NCI-H82 treated with DMSO at 0.1 percent for 48 hours (cell line): ENCODE data around the gene F2R.
"Not testable (repeated sequence)": the region's sequence is repeated elsewhere in the genome, so short reads cannot be mapped to it uniquely, and the experiment has no call there.

Experiments used
- DNase-seq: peaks from one replicate; lab custom pipeline; 2025; ENCODE audit not compliant: unreplicated experiment; lab: John Stamatoyannopoulos, UW

Gene F2R

DNA sequence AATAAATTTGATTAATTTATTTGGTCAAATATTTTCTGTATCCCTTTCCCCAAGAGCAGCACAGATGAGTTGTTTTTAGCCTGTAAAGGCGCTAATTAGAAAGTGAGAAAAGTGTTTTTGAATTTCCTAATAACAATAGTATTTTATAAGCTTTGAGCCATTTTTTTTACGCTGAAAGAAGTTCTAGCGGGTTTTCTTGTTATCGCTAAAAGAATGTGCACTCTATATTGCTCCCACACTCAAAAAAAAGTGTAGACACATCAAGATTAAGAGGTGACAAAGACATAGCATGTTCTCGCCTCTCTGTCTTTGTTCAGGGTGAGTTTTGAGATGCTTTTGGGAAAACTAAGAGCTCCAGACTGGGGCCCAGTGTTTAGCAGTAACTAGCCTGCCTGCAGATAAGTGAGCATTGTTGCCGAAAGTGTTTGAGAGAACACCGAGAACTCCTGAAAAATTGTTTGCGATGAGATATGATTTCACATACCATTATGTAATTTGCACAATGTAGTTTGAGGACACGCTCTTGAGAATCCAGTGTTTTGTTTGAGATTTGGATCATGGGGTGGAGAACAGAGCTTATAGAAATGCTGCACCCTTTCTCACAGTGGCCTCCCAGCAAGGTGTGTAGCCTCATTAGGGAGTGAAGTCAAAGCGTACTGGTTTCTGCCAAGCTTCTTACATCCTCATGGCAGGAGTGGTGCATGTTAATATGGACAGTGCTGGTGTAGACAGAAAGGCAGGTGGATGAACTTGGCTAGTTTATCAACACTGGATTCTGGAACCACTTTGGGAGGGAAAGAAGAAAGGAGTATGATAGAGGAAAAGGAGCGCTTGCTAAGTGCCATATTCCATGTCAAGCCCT, 1.5 kb downstream of the F2R start:
- no peak for DNase-seq

DNA sequence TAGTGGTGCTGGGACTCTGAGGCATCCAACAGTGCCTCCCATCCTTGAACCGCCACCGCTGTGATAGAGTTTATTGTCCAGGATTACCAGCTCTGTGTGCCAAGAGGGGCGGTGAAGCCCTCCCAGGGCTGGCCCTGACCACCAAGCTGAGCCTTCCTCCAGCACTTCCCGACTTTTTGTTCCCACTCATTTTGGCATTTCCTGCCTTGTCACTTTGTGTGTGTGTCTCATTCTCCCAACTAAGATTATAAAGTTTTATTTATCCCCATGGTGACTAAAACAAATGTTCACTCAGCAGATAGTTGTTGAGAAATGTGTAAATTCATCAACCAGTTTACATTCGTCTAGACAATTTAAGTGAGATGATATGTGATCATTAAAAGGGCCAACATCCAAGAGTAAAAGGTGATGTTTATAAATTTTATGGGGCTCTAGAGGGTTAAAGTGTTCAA, 2.5 kb downstream of the F2R start:
- no peak for DNase-seq

DNA sequence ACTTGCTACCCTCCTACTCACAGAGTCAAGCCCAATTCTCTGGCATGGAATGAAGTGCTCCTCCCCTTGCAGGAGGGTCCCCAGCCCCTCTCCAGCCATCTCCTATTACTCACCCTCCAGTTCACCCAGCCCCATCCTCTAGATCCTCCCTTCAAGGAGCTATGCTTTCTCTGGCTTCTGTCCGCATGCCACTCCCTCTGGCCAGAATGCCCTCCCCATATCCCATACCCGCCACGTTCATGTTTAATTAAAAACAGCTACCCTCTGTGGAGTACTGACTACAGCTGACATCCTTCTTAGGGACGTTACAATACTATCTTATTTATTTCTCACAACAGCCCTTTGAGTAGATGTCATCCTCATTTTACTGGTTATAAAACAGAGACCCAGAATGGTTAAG, 3.0 kb downstream of the F2R start:
- no peak for DNase-seq

DNA sequence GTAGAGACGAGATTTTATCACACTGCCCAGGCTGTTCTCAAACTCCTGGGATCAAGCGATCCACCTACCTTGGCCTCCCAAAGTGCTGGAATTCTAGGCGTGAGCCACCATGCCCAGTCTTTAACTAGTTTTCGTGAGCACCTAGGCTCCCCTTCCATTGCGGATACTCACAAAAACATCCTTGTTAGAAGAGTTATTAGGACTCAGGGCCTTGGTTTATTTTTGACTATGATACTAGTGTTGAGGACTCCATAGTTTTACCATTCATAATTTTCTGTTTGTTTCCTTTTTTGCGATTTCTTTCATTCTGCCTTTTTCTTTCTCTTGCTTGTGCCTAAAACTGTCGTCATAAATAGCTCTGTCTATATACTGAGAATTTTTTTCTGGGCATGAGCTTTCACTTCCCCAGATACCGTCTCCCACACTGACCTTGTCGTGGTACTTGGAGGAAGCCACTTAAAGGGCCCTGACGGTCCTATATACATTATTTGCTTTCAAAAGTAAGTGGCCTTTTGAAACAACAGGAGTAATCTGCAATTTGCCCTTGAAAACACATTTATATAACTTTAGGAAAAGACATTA, 5.2 kb downstream of the F2R start:
- no peak for DNase-seq

DNA sequence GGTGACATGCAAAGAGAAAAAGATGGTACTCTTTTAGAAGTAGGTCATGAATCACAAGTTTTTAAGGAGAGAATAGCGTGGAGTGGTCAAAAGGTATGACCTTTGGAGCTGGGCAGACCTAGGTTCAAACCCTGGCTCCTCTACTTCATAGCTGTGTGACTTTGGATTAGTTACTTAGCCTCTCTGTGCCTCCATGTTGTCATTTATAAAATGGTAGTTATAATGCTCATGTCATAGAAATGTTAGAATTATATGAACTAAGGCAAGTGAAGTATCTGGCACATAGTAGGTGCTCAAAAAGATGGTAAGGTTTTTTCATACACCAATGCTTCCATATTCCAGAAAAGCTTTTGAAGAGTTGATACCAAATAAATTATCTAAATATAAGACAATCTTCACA, 7.3 kb downstream of the F2R start:
- DNase-seq: no peak

DNA sequence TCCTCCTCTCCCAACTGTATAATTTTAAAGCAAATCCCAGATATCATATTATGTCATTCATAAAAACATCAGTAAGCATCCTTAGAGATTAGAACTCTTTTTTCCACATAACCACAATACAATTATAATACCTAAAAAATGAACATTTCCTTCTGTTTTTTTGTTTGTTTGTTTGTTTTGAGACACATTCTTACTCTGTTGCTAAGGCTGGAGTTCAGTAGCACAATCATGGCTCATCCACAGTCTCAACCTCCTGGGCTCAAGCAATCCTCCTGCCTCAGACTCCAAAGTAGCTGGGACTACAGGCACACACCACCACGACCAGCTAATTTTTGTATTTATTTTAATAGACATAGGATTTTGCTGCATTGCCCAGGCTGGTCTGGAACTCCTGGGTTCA, 8.0 kb downstream of the F2R start:
- DNase-seq: no peak

DNA sequence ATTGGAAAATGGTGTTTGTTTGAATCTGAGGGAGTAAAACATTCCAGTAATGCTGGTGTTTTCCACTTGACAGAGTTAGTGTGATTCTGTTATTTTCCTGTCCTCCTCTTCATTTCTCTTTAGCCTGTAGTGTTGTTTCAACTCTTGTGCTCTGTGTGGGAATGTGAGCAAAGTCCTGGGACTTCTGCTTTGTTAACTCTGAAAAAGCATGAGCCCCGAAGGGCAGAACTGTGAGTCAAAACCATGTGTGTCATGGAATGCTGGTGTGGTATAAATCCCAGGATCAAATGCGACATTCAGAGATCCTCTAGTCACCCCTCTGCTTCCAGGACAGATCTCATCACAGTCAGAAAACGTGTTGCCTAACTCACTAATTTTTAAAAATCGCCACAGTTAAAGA, 8.9 kb downstream of the F2R start:
- DNase-seq: no peak

DNA sequence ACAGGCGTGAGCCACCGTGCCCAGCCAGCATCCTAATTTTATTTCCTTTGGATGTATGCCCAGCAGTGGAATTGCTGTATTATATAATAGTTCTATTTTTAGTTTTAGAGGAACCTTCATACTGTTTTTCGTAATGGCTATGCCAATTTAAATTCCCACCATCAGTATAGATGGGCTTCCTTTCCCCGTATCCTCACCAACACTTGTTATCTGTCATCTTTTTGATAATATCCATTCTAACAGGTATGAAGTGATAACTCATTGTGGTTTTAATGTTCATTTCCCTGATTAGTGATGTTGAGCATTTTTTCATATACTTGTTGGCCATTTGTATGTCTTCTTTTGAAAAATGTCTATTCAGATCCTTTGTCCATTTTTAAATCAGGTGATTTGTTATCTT, 13.0 kb downstream of the F2R start:
- DNase-seq: no peak

DNA sequence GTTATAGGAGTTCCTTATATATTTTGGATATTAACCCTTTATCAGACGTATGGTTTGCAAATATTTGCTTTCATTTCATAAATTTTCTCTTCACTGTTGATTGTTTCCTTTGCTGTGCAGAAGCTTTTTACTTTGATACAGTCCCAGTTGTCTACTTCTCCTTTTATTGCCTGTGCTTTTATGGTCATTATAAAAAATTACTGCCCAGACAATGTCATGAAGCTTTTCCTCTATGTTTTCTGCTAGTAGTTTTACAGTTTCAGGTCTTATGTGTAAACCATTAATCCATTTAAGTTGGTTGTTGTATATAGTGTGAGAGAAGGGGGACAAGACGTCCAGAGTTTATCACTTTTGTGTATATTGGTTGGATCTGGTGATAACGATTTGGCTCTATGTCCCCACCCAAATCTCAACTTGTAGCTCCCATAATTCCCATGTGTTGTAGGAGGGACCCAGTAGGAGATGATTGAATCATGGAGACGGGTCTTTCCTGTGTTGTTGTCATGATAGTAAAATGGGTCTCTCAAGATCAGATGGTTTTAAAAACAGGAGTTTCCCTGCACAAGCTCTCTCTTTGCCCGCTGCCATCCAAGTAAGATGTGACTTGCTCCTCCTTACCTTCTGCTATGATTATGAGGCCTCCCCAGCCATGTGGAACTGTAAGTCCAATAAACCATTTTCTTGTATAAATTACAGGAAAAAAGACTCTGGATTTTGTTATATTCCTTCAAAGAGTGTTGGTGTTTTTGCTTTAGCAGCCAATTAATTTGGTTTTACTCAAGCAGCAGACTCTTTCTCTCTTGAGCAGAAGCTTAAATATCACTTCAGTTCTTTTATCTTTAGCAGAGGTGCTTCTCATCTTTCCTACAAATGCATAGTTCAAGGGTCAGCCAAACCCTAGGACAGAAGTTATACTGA, 13.7 kb downstream of the F2R start:
- DNase-seq: no peak

DNA sequence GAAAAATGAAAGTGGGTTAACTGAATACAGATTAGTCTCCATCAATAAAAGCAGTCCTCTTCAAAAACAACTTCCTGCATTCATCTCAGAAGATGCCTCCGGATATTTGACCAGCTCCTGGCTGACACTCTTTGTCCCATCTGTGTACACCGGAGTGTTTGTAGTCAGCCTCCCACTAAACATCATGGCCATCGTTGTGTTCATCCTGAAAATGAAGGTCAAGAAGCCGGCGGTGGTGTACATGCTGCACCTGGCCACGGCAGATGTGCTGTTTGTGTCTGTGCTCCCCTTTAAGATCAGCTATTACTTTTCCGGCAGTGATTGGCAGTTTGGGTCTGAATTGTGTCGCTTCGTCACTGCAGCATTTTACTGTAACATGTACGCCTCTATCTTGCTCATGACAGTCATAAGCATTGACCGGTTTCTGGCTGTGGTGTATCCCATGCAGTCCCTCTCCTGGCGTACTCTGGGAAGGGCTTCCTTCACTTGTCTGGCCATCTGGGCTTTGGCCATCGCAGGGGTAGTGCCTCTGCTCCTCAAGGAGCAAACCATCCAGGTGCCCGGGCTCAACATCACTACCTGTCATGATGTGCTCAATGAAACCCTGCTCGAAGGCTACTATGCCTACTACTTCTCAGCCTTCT, 16.6 kb downstream of the F2R start:
- DNase-seq: no peak

DNA sequence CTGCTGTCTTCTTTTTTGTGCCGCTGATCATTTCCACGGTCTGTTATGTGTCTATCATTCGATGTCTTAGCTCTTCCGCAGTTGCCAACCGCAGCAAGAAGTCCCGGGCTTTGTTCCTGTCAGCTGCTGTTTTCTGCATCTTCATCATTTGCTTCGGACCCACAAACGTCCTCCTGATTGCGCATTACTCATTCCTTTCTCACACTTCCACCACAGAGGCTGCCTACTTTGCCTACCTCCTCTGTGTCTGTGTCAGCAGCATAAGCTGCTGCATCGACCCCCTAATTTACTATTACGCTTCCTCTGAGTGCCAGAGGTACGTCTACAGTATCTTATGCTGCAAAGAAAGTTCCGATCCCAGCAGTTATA, 17.1 kb downstream of the F2R start:
- DNase-seq: no peak

DNA sequence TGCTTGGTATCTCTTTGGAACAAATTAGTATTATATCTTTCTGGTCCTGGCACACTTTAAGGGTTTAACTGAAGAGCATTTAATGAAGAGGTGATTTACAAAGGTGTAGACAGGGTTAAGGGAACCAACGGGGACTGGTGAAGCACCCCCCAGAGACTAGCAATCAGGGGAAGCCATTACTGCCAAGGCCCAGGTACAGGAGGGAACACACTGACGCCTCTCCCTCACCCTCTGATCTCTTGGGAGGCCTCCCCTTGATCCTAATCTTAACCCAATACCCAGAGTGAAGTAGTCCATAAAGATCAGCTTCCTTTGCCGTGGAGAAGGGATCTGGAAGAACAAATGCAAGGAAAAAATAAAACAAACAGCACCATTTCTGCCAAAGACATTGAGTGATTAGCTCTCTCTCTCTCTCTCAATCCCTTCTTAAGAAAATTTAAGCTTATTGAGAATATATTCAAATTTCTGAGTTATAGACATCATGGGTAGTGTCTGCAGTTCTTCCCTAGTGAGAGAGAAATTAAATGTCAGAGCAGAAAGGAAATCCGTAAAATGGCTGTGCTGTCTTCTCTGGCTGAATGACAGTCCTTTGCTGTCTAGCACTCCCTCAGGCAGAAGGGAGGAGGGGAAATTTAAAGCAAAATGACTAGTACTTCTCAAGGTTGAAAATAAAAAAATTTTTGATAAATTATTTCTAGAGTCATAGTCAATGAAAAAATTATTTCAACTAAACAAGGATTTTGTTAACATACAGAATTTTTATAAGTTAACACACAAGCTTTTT, 20.0 kb downstream of the F2R start:
- DNase-seq: no peak

DNA sequence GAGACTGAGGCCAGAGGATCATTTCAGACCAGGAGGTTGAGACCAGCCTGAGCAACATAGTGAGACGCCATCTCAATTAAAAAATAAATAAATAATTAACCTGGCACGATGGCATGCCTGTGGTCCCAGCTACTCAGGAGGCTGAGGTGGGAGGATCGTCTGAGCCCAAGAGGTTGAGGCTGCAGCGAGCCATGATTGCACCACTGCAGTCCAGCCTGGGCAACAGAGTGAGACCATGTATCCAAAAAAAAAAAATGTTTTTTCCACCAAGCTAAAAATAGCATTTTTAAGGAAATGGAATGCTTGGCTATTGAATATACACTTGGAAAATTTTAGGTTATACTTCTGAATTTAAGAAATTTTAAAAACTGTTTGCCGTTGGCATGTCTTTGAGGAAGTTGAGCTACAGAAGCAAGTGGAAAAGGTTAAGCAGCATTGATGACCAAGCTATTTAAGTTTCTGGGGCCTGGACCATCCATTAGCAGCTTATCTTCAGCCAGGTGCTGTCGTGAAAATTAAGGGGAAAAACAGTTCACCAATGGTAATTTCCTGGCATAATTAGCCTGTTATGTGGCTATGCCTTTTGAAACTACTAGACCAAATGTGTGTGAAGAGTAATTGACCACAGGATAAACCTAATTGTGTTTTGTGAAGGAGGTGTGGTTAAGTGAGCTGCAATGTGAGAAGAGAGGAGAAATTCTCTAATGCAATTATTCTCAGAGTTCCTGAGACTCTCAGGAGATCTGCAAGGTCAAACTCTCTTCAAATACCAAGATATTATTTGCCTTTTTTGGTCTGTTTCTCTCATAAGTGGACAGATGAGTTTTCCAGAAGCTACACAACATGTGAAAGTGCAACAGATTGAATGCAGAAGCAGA, 21.0 kb downstream of the F2R start:
- DNase-seq: no peak

DNA sequence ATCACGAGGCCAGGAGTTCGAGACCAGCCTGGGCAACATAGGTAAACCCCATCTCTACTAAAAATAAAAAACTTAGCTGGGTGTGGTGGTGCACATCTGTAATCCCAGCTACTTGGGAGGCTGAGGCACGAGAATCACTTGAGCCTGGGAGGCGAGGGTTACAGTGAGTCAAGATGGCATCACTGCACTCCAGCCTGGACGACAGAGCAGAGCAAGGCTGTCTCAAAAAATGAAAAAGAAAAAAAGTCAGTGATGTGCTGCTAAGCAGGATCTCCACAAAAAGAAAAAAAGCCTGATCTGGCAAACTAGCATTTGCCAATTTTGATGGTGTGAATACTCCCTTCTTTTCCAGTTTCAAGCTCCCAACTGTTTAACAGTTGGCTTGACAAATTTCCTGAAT, 21.9 kb downstream of the F2R start:
- DNase-seq: no peak

DNA sequence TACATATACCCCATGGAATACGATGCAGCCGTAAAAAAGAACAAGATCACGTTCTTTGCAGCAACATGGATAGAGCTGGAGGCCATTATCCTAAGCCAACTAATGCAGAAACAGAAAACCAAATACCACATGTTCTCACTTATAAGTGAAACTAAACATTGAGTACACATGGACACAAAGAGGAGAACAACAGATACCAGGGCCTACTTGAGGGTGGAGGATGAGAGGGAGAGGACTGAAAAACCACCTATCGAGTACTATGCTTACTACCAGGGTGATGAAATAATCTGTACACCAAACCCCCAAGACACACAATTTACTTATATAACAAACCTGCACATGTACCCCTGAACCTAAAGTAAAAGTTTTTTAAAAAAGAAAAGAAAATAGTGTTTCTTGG, 25.6 kb downstream of the F2R start:
- DNase-seq: not testable (repeated sequence)

DNA sequence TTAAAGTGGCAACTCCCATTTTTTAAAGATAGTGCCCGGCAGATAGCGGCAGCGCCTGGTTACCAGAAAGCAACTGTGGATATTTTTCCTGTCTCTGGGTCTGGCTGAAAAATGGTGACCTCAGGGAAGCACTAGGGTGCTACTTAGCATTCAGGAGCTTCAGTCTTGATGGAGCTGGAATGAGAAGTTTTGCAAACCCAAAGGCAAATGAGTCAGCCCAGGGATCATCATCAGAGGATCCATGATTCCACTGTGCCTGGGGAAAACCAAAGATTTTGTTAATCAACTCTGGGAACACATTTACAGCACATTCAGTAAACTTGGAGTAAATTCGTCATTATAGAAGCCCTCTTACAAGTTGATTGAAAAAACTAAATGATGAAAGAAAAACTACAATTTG, 26.7 kb downstream of the F2R start:
- no peak for DNase-seq

DNA sequence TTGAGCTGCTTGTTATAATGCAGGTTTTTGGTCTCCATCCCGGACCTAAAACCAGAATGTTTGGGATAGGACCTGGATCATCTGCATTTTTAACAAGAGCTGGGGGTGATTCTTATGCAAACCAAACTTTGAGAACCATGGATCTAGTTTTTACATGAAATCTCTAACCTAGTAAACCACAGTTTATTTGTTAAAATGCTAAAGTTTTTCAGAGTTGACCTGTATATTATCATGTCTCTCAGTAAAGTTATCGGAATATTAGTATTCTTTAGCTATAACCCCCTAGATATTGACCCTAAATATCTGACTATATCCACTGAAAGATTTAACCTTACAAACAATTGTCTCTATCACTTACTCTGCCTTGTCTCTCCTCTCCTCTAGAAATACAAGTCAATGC, 28.7 kb downstream of the F2R start:
- DNase-seq: no peak

DNA sequence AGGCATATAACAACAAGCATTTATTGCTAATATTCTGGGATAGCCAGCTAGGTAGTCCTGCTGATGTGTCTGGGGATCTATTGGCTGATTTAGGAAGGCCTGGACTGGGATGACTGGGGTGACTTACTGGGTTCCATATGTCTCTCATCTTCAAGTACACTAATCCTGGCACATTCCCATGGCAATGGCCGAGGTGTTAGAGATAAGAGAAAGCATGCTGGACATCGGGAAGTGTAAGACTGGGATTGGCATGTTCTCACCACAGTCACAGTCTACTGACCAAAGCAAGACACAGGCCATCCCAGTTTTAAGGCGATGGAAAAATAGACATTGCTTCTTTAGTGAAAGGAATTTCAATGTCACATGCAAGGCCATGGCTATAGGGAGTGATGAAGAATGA, 29.7 kb downstream of the F2R start:
- no peak for DNase-seq

DNA sequence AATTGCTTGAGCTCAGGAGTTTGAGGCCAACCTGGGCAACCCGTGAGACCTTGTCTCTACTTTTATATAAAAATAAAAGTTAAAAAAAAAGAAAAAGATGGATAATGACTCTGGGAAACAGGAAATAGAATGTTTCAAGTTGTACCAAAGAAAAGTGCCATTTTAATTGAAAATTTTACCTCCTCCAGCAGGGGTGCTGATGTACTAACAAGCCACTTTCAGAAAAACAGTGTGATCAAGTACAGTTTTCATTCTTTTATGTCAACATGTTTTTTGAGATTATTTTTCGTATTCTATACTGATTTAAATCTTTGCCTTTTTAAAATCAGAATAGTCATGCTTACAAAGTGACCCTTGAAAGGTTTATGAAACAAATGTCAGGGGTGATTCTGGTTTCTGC, 30.8 kb downstream of the F2R start:
- DNase-seq: no peak

DNA sequence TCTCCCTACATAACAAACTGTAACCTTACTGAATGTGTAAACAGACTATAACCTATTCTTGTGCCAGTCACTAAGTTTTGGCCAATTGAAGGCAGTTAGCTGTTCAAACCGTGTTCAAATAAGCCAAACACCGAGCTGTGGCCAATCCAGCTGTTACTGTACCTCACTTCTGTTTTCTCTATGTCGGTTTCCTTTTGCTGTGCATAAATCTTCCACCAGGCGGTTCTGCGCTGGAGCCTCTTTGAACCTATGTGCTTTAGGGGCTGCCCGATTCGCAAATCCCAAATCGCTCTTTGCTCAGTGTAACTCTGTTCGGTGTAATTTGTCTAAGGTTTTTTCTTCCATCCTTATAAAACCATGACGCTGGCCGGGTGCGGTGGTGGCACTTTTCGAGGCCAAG, 31.8 kb downstream of the F2R start:
- DNase-seq: no peak
